OCI-LY1 (cell line): ENCODE measurements around the gene NPAS3.

ENCODE experiments used
- H2AFZ ChIP-seq: fragments of 200-600 bp; sonication (generic), shearing (Covaris generic); 2 replicates; pipeline ENCODE4 v1.6.0; 2014; ENCODE audit warnings: antibody characterized with exemption, mild to moderate bottlenecking, low read length
- H3F3A ChIP-seq: fragments of 200-600 bp; sonication (generic), shearing (Covaris generic); 2 replicates; pipeline ENCODE4 v1.6.0; 2014; ENCODE audit warnings: mild to moderate bottlenecking, antibody characterized with exemption, low read length, moderate library complexity; ENCODE audit not compliant: insufficient read depth
- H3K27ac ChIP-seq: fragments of 200-600 bp; sonication (generic); 2 replicates; pipeline ENCODE4 v1.5.1; 2014; ENCODE audit warnings: low read length, mixed run types, mild to moderate bottlenecking, low read depth; ENCODE audit not compliant: poor library complexity, severe bottlenecking
- H3K27me3 ChIP-seq: fragments of 200-600 bp; sonication (generic); 2 replicates; pipeline ENCODE4 v1.6.0; 2014; ENCODE audit warnings: antibody characterized with exemption, mild to moderate bottlenecking, low read length, moderate library complexity; ENCODE audit not compliant: insufficient read depth
- H3K36me3 ChIP-seq: fragments of 200-600 bp; sonication (generic); 2 replicates; pipeline ENCODE4 v1.6.1; 2014; ENCODE audit warnings: mild to moderate bottlenecking, antibody characterized with exemption, low read length, moderate library complexity, mixed read lengths; ENCODE audit not compliant: insufficient read depth
- H3K4me1 ChIP-seq: fragments of 200-600 bp; sonication (generic); 2 replicates; pipeline ENCODE4 v1.5.1; 2014; ENCODE audit warnings: mild to moderate bottlenecking, low read length, moderate library complexity; ENCODE audit not compliant: insufficient read depth, severe bottlenecking
- H3K4me2 ChIP-seq: fragments of 200-600 bp; sonication (generic), shearing (Covaris generic); 2 replicates; pipeline ENCODE4 v1.6.1; 2014; ENCODE audit warnings: low read length
- H3K4me3 ChIP-seq: fragments of 200-600 bp; sonication (generic); 2 replicates; pipeline ENCODE4 v1.5.1; 2014; ENCODE audit warnings: low read length, low read depth, mild to moderate bottlenecking, mixed read lengths; ENCODE audit not compliant: poor library complexity, severe bottlenecking
- H3K79me2 ChIP-seq: fragments of 200-600 bp; shearing (Covaris generic); 2 replicates; pipeline ENCODE4 v1.6.1; 2016; ENCODE audit warnings: mixed run types, low read length, mixed read lengths; ENCODE audit not compliant: insufficient read depth
- H3K9ac ChIP-seq: fragments of 200-600 bp; sonication (generic), shearing (Covaris generic); 2 replicates; pipeline ENCODE4 v1.6.1; 2014; ENCODE audit warnings: mild to moderate bottlenecking, low read length, mixed read lengths
- H3K9me2 ChIP-seq: fragments of 200-600 bp; sonication (generic), shearing (Covaris generic); 2 replicates; pipeline ENCODE4 v1.6.1; 2014; ENCODE audit warnings: low read depth, mild to moderate bottlenecking, low read length, mixed read lengths
- H3K9me3 ChIP-seq: fragments of 200-600 bp; shearing (Covaris generic); 2 replicates; pipeline ENCODE4 v1.6.1; 2014; ENCODE audit warnings: low read length, mixed read lengths
- H4K20me1 ChIP-seq: fragments of 200-600 bp; sonication (generic), shearing (Covaris generic); 2 replicates; pipeline ENCODE4 v1.6.0; 2016; ENCODE audit warnings: mild to moderate bottlenecking, low read length; ENCODE audit not compliant: insufficient read depth
- EZH2 ChIP-seq: fragments of 200-600 bp; sonication (generic), shearing (Covaris generic); IDR thresholded peaks from 2 replicates; pipeline ENCODE4 v1.8.0; 2017; ENCODE audit warnings: borderline replicate concordance, mixed run types, mild to moderate bottlenecking, antibody characterized with exemption, low read length, moderate library complexity, mixed read lengths
- TF ChIP-seq, protein P1 (sequence below): fragments of 200-600 bp; sonication (generic), shearing (Covaris generic); IDR thresholded peaks from 2 replicates; pipeline ENCODE4 v1.5.1; 2017; ENCODE audit warnings: mild to moderate bottlenecking, antibody characterized with exemption, low read length, moderate library complexity, mixed read lengths

The NPAS3 gene

GRCh38 chr14:33408291-33408690, 469.6 kb downstream of the NPAS3 start:
- Histone ChIP-seq H3K9me2 (no peaks in the 10 kb centered on the region), H3K36me3 (no peaks in the 10 kb centered on the region), H3F3A (no peaks in the 10 kb centered on the region), H3K4me2 (no peak overlapping the region), H3K79me2 (no peaks in the 10 kb centered on the region), H3K4me1 (no peaks in the 10 kb centered on the region), H3K4me3 (no peak overlapping the region), H3K9me3 (no peaks in the 10 kb centered on the region), H2AFZ (no peak overlapping the region), H3K27ac (no peak overlapping the region), H3K27me3 (no peaks in the 10 kb centered on the region), H3K9ac (no peak overlapping the region), H4K20me1 (no peaks in the 10 kb centered on the region)
- no peak for TF ChIP-seq EZH2
- TF ChIP-seq, protein P1, sequence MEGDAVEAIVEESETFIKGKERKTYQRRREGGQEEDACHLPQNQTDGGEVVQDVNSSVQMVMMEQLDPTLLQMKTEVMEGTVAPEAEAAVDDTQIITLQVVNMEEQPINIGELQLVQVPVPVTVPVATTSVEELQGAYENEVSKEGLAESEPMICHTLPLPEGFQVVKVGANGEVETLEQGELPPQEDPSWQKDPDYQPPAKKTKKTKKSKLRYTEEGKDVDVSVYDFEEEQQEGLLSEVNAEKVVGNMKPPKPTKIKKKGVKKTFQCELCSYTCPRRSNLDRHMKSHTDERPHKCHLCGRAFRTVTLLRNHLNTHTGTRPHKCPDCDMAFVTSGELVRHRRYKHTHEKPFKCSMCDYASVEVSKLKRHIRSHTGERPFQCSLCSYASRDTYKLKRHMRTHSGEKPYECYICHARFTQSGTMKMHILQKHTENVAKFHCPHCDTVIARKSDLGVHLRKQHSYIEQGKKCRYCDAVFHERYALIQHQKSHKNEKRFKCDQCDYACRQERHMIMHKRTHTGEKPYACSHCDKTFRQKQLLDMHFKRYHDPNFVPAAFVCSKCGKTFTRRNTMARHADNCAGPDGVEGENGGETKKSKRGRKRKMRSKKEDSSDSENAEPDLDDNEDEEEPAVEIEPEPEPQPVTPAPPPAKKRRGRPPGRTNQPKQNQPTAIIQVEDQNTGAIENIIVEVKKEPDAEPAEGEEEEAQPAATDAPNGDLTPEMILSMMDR: no peak

DNA sequence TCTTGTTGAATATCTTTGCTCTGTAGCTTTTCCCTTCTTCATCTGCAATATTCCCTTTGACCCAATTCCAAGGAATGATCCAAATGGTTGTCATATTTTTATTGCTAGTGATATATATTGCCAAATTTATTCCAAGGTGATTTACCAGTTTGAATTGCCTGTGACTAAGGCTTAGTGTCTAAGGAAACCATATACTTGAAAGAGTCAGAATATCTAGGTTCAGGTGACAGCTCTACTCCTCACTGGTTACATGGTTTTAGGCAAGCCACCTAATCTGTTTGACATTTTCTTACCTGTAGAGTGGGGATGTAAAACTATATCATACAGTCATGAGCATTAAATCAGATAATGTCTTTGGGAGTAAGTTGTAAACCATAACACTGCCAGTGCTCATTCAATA, 473.8 kb downstream of the NPAS3 start:
- Histone ChIP-seq H3K36me3 (no peaks in the 10 kb centered on the region), H4K20me1 (no peaks in the 10 kb centered on the region), H3K27me3 (no peaks in the 10 kb centered on the region), H3K4me1 (no peaks in the 10 kb centered on the region), H2AFZ (no peak overlapping the region), H3K4me2 (no peak overlapping the region), H3K9ac (no peak overlapping the region), H3K79me2 (no peaks in the 10 kb centered on the region), H3K9me3 (no peaks in the 10 kb centered on the region), H3K4me3 (no peak overlapping the region), H3F3A (no peaks in the 10 kb centered on the region), H3K9me2 (no peaks in the 10 kb centered on the region), H3K27ac (no peak overlapping the region)
- TF ChIP-seq, protein P1: no peak
- no peak for TF ChIP-seq EZH2

GRCh38 chr14:33413381-33413780, 474.7 kb downstream of the NPAS3 start:
- H3K36me3 ChIP-seq: no peaks in the 10 kb centered on the region
- H3K4me2 ChIP-seq: no peak overlapping the region
- H3F3A ChIP-seq: no peaks in the 10 kb centered on the region
- no peaks in the 10 kb centered on the region for H3K27me3 ChIP-seq
- no peak overlapping the region for H2AFZ ChIP-seq
- no peak overlapping the region for H3K27ac ChIP-seq
- no peak overlapping the region for H3K4me3 ChIP-seq
- no peaks in the 10 kb centered on the region for H3K9me2 ChIP-seq
- no peak overlapping the region for H3K9ac ChIP-seq
- TF ChIP-seq, protein P1: no peak
- TF ChIP-seq EZH2: no peak
- no peaks in the 10 kb centered on the region for H3K4me1 ChIP-seq
- H3K9me3 ChIP-seq: no peaks in the 10 kb centered on the region
- H3K79me2 ChIP-seq: no peaks in the 10 kb centered on the region
- H4K20me1 ChIP-seq: no peaks in the 10 kb centered on the region
